ENCODE measurements around the gene ARHGAP6. TPM values are rescaled to one million over a fixed set of nuclear protein-coding genes. Genes with fewer than 3 reads are reported as not detected.

The ARHGAP6 gene
- total and polyA plus RNA-seq, 2 of the 13 experiments (the other 11 are each of a cell fraction or from before 2014, with no cell fraction given) = 0.11 TPM; not detected in 1

GRCh38 chrX:11130136-11130535 is 535.6 kb downstream of the ARHGAP6 start (continued):
- TF ChIP-seq ZFP36 (IDR thresholded peaks at IDR 0.05; ENCODE audit: borderline replicate concordance, low read depth, low read length, partially characterized antibody) (no peak), TGIF2 (CRISPR knock-in tag; IDR thresholded peaks at IDR 0.05) (no peak), DNMT3B (CRISPR knock-in tag; conservative IDR thresholded peaks at IDR 0.05) (no peak), FOXA3 (CRISPR knock-in tag; IDR thresholded peaks at IDR 0.05) (no peak), ADNP (CRISPR knock-in tag; IDR thresholded peaks at IDR 0.05) (no peak), ZNF224 (CRISPR knock-in tag; IDR thresholded peaks at IDR 0.05) (no peak), MIER3 (CRISPR knock-in tag; IDR thresholded peaks at IDR 0.05; ENCODE audit: borderline replicate concordance) (no peak), SYNCRIP (IDR thresholded peaks at IDR 0.05; ENCODE audit: insufficient read depth, low read depth, low read length) (no peak)
- TF ChIP-seq, protein P1, sequence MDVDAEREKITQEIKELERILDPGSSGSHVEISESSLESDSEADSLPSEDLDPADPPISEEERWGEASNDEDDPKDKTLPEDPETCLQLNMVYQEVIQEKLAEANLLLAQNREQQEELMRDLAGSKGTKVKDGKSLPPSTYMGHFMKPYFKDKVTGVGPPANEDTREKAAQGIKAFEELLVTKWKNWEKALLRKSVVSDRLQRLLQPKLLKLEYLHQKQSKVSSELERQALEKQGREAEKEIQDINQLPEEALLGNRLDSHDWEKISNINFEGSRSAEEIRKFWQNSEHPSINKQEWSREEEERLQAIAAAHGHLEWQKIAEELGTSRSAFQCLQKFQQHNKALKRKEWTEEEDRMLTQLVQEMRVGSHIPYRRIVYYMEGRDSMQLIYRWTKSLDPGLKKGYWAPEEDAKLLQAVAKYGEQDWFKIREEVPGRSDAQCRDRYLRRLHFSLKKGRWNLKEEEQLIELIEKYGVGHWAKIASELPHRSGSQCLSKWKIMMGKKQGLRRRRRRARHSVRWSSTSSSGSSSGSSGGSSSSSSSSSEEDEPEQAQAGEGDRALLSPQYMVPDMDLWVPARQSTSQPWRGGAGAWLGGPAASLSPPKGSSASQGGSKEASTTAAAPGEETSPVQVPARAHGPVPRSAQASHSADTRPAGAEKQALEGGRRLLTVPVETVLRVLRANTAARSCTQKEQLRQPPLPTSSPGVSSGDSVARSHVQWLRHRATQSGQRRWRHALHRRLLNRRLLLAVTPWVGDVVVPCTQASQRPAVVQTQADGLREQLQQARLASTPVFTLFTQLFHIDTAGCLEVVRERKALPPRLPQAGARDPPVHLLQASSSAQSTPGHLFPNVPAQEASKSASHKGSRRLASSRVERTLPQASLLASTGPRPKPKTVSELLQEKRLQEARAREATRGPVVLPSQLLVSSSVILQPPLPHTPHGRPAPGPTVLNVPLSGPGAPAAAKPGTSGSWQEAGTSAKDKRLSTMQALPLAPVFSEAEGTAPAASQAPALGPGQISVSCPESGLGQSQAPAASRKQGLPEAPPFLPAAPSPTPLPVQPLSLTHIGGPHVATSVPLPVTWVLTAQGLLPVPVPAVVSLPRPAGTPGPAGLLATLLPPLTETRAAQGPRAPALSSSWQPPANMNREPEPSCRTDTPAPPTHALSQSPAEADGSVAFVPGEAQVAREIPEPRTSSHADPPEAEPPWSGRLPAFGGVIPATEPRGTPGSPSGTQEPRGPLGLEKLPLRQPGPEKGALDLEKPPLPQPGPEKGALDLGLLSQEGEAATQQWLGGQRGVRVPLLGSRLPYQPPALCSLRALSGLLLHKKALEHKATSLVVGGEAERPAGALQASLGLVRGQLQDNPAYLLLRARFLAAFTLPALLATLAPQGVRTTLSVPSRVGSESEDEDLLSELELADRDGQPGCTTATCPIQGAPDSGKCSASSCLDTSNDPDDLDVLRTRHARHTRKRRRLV (CRISPR knock-in tag; IDR thresholded peaks at IDR 0.05) = no peak

DNA sequence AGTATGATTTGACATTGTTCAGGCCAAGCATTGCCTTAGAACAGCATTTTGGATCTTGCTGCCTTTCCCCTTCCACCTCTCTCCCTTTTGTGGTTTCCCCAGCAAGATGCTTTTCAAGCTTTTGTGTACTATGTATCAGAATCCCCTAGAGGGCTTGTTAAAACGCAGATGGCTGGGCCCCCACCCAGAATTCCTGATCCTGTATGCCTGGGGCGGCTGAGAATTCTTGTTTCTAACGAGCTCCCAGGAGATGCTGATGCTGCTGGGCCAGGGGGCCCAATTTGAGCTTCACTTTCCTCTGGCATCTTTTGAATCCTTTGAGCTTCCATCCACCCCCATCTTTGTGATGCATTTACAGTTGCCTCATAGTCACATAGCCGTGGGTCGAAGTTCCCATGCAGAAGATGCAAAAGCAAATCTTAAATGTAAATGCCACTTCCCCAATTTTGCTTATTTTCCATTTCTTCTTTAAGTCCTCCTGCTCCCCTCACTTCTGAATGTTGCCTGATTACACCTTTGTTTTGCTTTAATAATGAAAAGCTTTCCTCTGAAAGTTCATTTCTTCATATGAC is 536.1 kb downstream of the ARHGAP6 start:
- POLR2A ChIA-PET = no interaction called here
- no peak for TF ChIP-seq TSC22D2 (CRISPR knock-in tag; IDR thresholded peaks at IDR 0.05; ENCODE audit: borderline replicate concordance)
- TF ChIP-seq, protein P2, sequence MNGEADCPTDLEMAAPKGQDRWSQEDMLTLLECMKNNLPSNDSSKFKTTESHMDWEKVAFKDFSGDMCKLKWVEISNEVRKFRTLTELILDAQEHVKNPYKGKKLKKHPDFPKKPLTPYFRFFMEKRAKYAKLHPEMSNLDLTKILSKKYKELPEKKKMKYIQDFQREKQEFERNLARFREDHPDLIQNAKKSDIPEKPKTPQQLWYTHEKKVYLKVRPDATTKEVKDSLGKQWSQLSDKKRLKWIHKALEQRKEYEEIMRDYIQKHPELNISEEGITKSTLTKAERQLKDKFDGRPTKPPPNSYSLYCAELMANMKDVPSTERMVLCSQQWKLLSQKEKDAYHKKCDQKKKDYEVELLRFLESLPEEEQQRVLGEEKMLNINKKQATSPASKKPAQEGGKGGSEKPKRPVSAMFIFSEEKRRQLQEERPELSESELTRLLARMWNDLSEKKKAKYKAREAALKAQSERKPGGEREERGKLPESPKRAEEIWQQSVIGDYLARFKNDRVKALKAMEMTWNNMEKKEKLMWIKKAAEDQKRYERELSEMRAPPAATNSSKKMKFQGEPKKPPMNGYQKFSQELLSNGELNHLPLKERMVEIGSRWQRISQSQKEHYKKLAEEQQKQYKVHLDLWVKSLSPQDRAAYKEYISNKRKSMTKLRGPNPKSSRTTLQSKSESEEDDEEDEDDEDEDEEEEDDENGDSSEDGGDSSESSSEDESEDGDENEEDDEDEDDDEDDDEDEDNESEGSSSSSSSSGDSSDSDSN (CRISPR knock-in tag; IDR thresholded peaks at IDR 0.05) = no peak
- no peak for TF ChIP-seq BRCA1 (CRISPR knock-in tag; IDR thresholded peaks at IDR 0.05)
- TF ChIP-seq MAX (IDR thresholded peaks at IDR 0.05) = no peak
- no peak for TF ChIP-seq ZBTB44 (CRISPR knock-in tag; IDR thresholded peaks at IDR 0.05)

More for the DNA sequence above, 536.1 kb downstream of the ARHGAP6 start:
- Histone ChIP-seq H3K36me3 (replicated peaks in 1 of 2; ENCODE audit: control insufficient read depth in 1 of 2, insufficient read depth in 2 of 2, low read length in 2 of 2) (no peaks in the 10 kb centered on the region), H3K27me3 (ENCODE audit: control insufficient read depth in 1 of 2, insufficient read depth in 2 of 2, low read length in 2 of 2) (no peaks in the 10 kb centered on the region), H3K79me2 (ENCODE audit: insufficient read depth, low read length) (no peaks in the 10 kb centered on the region), H2AFZ (ENCODE audit: low read length) (no peak overlapping the region), H3K9me3 (ENCODE audit: low read length) (no peaks in the 10 kb centered on the region), H4K20me1 (ENCODE audit: insufficient read depth, low read length) (no peaks in the 10 kb centered on the region), H3K4me3 (replicated peaks in 1 of 3; ENCODE audit: insufficient read depth in 1 of 3, low read depth in 2 of 3, low read length in 3 of 3) (no peak overlapping the region), H3K4me2 (ENCODE audit: low read depth, low read length) (no peak overlapping the region), H3K4me1 (ENCODE audit: insufficient read depth, low read length) (no peaks in the 10 kb centered on the region), H3K9ac (ENCODE audit: insufficient read depth, low read depth, low read length) (no peak overlapping the region), H3K27ac (ENCODE audit: extremely low read length, insufficient read depth, low read length) (no peak overlapping the region)
- in situ Hi-C loops (cut with HindIII; ENCODE audit: extremely low pct_ligation_motif_present, low pct_unique_long_range_greater_than_20kb) = loop anchor here (5.0 to 25.0 kb wide), 2 partner anchors 633 to 937 kb away; partner anchors contain the start of gene MSL3
- no peak for DNase-seq (ENCODE audit: low spot score)
- ATAC-seq = no peak
- WGBS (ENCODE audit: low lambda C conversion rate) = 86% methylated on average over 2 of the region's 5 CpGs
- CTCF ChIA-PET (ENCODE audit: low intra/inter-chr PET ratio, low total read pairs) = no interaction called here
- FAIRE-seq = no peak
- no TSS peak for BruUV-seq (replicated peaks)
- intact Hi-C loops (cut with micrococcal nuclease; ENCODE audit: unreplicated experiment) = no loop called here

All from HepG2 (cell line).